ENCODE results near the gene TP53BP2. TPM values are rescaled to one million over a fixed set of nuclear protein-coding genes. Genes with fewer than 3 reads are reported as not detected.

Gene TP53BP2
- total RNA-seq, 1 donor from 2014 or later: 63.8 TPM

GRCh38 chr1:223885614-223886013 is 39.9 kb upstream of the TP53BP2 start:
- Mint-ChIP-seq H3K4me3 (no peak overlapping the region), H3K36me3 (no peaks in the 10 kb centered on the region), H3K27me3 (ENCODE audit: low read depth) (no peaks in the 10 kb centered on the region), H3K9me3 (no peaks in the 10 kb centered on the region), H3K27ac (no peak overlapping the region), H3K4me1 (peaks cover 16% of the 10 kb centered on the region)
- no peak for TF ChIP-seq CTCF (IDR thresholded peaks at IDR 0.05; ENCODE audit: unreplicated experiment)
- no peak for DNase-seq (ENCODE audit: low spot score in 2 of 2, unreplicated experiment in 2 of 2)

- H3K36me3 Mint-ChIP-seq: no peaks in the 10 kb centered on the region
- H3K27me3 Mint-ChIP-seq (ENCODE audit: low read depth): no peaks in the 10 kb centered on the region
- no peak for TF ChIP-seq CTCF (IDR thresholded peaks at IDR 0.05; ENCODE audit: unreplicated experiment)
- H3K4me1 Mint-ChIP-seq: no peaks in the 10 kb centered on the region
- H3K27ac Mint-ChIP-seq: no peak overlapping the region
- peaks cover 15% of the 10 kb centered on the region for H3K9me3 Mint-ChIP-seq
- no peak overlapping the region for H3K4me3 Mint-ChIP-seq
- no peak for DNase-seq (ENCODE audit: low spot score in 2 of 2, unreplicated experiment in 2 of 2)
These were observed 33.0 kb upstream of the TP53BP2 start for GRCh38 chr1:223878598-223879325.

- no peak for DNase-seq (ENCODE audit: low spot score in 2 of 2, unreplicated experiment in 2 of 2)
- Mint-ChIP-seq H3K36me3 (no peaks in the 10 kb centered on the region), H3K4me1 (no peaks in the 10 kb centered on the region), H3K27me3 (ENCODE audit: low read depth) (no peaks in the 10 kb centered on the region), H3K4me3 (no peak overlapping the region), H3K27ac (no peak overlapping the region), H3K9me3 (peaks cover 15% of the 10 kb centered on the region)
- TF ChIP-seq CTCF (IDR thresholded peaks at IDR 0.05; ENCODE audit: unreplicated experiment): no peak
These were observed 32.1 kb upstream of the TP53BP2 start for GRCh38 chr1:223877804-223878203.

GRCh38 chr1:223876590-223876989 is 30.8 kb upstream of the TP53BP2 start:
- Mint-ChIP-seq H3K4me1 (peaks cover 2% of the 10 kb centered on the region), H3K27ac (no peak overlapping the region), H3K9me3 (peaks cover 15% of the 10 kb centered on the region), H3K27me3 (ENCODE audit: low read depth) (no peaks in the 10 kb centered on the region), H3K36me3 (no peaks in the 10 kb centered on the region), H3K4me3 (no peak overlapping the region)
- no peak for DNase-seq (ENCODE audit: low spot score in 2 of 2, unreplicated experiment in 2 of 2)
- no peak for TF ChIP-seq CTCF (IDR thresholded peaks at IDR 0.05; ENCODE audit: unreplicated experiment)

GRCh38 chr1:223873044-223873443 is 27.3 kb upstream of the TP53BP2 start:
- no peak overlapping the region for H3K27ac Mint-ChIP-seq

More at GRCh38 chr1:223873044-223873443, 27.3 kb upstream of the TP53BP2 start:
- Mint-ChIP-seq H3K36me3 (no peaks in the 10 kb centered on the region), H3K9me3 (peaks cover 20% of the 10 kb centered on the region), H3K4me3 (no peak overlapping the region), H3K27me3 (ENCODE audit: low read depth) (no peaks in the 10 kb centered on the region), H3K4me1 (peaks cover 2% of the 10 kb centered on the region)
- no peak for DNase-seq (ENCODE audit: low spot score in 2 of 2, unreplicated experiment in 2 of 2)
- no peak for TF ChIP-seq CTCF (IDR thresholded peaks at IDR 0.05; ENCODE audit: unreplicated experiment)

All from mesothelial cell of epicardium (in vitro differentiated cells).